NK-92 treated with Interleukin-12 subunit alpha and Interleukin-12 subunit beta, amount 100 ng/mL, for 24 hours (cell line): ENCODE measurements around the gene PSMB2.

Experiments used
- DNase-seq: peaks from one replicate; lab custom pipeline; 2025; lab: John Stamatoyannopoulos, UW

Gene PSMB2

DNA sequence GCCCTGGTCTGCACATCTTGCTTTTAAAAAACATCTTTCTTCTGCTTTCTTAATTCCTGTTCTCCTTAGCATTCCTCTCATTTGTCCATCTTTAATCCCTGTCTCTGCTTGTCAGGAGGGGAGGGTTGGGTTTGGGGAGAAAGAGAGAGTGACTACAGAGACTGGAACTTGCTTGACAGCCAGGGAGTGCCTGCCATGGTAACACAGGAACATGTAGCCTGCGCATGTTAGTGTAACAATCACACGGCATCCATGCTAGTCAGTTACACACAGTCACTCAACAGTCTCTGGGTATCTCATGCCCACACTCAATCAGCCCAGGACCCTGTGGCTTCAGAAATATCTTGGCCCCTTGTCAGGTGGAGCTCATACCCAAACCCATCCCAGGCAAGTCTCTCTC is 69.0 kb downstream of the PSMB2 start:
- DNase-seq: no peak

DNA sequence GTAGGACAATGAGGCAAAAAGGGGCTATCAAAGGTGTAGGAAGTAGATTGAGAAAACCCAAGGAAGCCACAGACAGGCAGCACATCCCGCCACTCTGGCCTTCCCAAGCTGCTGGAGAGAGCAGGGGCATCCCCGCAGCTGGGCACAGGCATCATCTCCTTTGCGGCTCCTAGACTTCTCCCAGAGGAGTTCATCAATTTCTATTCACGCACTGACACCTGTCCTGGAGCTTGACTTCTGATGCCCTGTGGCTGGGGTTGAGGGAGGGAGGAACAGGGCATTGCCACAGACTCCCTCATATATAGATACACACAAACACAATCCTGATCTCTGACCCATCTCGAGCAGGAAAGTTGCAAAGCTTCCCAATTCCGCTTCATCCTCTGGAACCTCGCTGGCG is 70.1 kb downstream of the PSMB2 start:
- no peak for DNase-seq

DNA sequence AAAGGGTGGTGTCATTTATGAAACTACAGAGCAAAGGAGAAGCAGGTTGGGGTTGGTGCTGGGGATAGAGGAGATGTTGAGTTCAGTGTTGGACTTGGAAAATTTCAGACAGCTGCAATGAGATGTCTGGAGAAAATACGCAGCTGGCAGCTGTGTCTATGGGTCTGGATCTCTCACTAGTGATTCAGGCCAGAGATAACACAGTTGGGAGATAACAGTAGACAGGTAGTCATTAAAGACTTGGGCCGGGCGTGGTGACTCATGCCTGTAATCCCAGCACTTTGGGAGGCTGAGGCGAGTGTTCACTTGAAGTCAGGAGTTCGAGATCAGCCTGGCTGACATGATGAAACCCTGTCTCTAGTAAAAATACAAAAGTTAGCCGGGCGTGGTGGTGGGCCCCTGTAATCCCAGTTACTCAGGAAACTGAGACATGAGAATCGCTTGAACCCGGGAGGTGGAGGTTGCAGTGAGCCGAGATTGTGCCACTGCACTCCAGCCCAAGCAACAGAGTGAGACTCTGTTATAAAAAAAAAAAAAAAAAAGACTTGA is 70.7 kb downstream of the PSMB2 start:
- DNase-seq: no peak

DNA sequence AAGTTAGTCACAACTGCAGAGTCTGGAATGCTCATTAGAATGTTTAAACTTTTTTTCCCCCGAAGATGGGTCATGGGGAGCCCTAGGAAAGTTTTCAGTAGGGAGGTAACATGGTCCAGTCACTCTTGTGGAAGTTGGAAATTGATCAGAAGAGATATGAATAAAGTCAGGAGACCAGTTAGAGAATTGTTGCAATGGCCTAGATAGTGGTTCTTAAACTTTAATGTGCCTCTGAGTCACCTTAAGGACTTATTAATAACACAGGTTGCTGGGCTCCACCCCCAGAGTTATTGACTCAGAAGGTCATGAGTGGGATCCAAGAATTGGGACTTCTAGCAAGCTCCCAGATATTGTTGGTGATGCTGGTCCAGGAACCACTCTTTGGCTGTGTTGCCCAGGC is 71.4 kb downstream of the PSMB2 start:
- DNase-seq: no peak

DNA sequence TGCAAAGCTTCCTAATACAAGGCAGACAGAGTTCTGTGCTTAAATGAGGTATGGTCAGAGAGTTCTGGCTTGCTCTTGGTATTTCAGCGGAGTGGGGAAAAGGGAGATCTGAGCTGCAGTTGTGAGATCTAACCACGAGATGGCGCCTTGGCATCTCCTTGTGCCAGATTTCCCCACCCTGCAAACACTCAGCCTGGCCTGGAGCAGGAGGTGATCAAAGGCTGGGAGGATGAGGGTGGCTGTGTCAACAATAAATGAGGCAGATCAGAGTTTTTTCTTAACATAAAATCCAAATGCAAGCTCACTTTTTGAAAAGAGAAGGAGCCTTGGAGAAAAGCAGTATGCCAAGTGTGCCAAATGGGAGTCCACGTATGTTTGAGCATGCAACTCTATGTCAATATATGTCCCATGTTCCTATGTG is 72.3 kb downstream of the PSMB2 start:
- DNase-seq: peak; percentile 21

DNA sequence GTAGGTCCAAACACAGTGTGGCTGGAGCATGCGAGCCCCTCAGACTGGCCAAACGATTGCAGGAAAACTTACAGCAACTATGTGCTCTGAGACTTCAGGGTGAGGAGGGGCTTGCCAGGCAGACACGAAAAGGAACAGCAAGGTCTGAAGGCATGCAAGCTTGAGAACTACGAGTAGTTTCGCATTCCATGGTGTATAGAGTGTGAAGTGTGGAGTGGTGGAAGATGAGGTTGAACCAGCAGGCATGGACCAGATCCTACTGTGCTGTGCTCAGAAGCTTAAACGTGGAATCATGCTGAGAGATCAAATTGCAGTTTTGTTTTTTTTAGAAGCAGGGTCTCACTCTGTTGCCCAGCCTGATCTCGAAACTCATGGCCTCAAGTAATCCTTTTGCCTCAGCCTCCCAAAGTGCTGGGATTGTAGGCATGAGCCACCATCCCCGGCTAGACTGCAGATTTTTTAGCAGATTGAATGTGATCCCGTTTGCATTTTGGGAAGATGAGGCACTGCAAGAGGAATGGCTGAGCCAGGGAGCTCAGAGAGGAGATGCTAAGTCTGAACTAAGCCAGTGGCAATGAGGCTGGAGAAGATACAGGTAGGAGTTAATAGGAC is 73.3 kb downstream of the PSMB2 start:
- no peak for DNase-seq

DNA sequence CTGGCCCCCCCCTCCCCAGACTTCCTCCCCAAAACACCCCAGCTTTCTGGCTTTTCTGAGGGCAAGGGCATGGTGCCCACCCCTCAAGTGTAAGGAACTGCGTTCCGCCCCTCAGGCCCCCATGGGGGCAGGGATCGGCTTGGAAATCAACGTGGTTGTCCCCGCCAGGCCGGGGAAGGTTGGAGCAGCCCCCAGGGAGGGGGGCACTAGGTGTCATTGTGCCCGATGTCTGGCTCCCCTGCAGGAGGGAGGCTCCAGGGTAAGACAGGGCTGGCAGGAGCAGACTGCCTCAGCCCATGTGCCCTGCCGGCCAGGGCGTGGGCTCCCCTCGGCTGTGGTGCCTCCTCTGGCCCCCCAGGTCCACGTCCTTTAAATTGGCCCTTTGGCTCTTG is 75.6 kb downstream of the PSMB2 start:
- DNase-seq: no peak

DNA sequence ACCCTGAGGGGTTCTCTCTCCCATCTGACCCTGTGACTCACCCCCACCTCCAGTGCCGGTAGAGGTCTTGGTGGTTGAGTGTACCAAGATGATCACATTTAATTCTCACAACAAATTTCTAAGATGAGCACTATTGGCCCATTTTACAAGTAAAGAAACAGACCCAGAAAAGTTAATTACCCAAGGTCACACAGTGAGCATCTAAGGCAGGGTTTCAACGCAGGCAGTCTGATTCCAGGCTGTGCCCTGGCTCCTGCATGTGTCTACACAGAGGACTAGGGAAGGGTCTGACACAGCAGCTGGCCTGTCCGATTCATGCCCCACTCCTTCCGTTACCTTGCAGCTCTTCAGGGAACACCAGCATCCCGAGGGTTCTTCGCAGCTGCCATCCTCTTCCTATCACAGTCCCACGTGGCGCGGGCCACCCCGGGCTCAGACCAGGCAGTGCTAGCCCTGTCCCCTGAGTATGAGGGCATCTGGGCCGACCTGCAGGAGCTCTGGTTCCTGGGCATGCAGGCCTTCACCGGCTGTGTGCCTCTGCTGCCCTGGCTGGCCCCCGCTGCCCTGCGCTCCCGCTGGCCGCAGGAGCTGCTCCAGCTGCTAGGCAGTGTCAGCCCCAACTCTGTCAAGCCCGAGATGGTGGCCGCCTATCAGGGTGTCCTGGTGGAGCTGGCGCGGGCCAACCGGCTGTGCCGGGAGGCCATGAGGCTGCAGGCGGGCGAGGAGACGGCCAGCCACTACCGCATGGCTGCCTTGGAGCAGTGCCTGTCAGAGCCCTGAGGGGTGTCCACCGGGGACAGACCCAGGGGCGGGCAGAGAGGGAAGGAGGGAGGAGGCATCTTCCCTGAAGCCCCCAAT is 76.2 kb downstream of the PSMB2 start:
- no peak for DNase-seq

DNA sequence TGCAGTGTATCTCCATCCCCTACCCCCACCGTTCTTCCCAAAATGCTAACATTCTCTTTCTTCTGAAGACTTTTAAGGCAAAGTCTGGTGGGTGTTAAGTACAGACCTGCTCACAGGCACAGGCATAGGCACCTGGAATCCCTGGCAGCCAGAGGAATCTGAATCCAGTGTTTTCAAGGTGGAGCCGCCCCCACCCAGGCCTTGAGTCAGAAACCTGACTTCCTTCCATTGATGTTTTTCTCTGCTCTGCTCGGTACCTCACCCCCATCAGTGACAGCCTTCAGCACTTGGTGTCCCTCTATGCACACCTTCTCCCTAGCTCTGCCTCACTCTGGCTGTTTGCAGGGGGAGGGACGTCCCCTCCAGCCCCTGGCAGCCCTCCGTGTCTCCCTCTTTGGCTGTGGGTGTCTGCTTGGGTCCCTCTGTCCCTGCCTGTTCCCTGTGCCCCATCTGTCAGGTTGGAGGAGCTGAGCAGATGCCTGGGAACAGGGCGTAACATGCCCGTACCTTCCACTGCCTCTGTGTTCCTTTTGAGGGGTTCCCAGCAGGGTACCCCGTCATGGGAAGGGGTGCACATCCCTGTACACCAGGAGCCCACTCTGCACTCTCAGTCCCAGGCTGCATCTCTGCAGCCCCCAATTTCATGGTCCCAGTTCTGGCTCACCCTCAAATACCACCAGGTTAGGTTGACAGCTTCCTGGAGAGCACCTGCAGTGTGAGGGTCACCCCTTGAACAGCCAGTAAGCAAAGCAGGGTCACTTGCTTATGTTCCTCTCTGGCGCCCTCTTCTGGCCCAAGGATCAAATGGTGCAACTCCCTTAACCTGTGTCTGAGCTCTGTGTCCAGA is 77.1 kb downstream of the PSMB2 start:
- DNase-seq: peak; percentile 68

DNA sequence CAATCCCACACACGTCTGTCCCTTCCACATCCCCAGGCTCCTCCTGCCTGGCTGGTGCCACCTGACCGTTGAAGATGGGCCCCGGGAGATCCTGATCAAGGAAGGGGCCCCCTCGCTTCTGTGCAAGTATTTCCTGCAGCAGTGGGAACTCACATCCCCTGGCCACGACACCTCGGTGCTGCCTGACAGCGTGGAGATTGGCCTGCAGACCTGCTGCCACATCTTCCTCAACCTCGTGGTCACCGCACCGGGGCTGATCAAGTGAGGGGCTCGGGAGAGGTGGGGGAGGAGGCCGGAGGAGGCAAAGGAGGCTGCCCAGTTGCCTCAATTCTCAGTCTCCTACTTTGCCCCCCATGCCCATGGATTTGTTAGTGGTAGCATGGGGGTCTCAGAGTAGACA is 78.2 kb downstream of the PSMB2 start:
- DNase-seq: no peak

DNA sequence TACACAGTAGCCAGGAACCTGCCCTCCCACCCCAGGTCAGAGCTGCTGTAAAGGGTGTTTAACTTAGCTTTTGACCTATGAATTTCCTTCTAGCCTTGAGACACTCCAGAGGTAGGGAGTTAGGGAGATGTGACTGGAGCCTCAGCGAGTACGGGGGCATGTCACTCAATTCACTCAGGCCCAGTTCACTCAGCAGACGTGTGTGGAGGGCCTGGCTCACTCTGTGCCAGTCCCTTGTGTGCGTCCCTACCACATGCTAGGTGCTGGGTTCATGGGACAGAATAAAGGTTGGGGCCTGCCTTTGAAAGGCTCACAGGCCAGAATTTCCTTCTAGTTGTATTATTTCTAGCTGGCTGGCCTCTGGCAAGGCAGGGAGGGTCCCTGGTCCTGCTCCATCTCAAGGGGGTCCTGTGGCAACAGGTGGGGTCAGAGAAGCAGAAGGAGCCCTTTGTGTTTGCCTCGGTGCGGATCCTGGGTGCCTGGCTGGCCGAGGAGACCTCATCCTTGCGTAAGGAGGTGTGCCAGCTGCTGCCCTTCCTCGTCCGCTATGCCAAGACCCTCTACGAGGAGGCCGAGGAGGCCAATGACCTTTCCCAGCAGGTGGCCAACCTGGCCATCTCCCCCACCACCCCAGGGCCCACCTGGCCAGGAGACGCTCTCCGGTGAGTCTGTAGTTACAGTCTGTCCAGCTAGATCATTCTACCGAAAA is 79.2 kb downstream of the PSMB2 start:
- no peak for DNase-seq

DNA sequence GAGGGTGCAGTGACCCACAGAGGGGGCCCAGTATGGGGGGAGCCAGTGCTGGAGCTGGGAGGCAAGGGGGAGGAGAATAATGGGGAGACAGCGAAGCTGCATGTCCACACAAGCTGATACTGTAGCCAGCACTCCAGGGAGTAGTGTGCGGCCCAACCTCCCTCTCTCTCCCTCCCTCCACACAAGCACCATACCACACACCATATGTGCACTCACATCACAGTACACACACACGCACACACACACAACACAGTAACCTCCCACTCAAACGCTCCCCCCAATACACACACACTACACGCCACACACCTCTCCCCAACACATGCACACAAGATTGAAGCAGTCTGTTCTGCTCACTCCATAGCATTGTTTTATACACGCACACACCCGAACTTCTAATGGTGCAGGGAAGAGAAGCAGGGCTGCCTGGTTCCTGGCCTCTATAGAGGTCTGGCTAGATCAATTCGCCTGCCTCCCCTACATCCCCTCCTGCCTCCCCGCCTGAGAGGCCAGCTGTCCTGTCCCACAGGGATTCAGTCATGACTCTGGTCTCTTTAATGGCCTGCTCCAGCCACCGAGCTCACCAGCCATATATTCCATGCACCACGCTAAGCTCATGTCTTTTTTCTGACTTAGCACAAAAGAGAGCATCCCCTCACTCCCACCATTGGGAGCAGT is 79.9 kb downstream of the PSMB2 start:
- DNase-seq: no peak

DNA sequence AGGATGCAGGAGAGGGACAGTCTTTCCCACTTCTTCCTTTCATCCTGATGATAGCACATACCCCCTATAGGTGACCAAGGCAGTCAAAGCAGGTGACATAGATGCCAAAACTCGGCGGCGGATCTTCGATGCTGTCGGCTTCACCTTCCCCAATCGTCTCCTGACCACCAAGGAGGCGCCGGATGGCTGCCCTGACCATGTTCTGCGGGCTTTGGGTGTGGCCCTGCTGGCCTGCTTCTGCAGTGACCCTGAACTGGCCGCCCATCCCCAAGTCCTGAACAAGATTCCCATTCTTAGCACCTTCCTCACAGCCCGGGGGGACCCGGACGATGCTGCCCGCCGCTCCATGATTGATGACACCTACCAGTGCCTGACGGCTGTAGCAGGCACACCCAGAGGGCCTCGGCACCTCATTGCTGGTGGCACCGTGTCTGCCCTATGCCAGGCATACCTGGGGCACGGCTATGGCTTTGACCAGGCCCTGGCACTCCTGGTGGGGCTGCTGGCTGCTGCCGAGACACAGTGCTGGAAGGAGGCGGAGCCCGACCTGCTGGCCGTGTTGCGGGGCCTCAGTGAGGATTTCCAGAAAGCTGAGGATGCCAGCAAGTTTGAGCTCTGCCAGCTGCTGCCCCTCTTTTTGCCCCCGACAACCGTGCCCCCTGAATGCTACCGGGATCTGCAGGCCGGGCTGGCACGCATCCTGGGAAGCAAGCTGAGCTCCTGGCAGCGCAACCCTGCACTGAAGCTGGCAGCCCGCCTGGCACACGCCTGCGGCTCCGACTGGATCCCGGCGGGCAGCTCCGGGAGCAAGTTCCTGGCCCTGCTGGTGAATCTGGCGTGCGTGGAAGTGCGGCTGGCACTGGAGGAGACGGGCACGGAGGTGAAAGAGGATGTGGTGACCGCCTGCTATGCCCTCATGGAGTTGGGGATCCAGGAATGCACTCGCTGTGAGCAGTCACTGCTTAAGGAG is 80.8 kb downstream of the PSMB2 start:
- DNase-seq: no peak

DNA sequence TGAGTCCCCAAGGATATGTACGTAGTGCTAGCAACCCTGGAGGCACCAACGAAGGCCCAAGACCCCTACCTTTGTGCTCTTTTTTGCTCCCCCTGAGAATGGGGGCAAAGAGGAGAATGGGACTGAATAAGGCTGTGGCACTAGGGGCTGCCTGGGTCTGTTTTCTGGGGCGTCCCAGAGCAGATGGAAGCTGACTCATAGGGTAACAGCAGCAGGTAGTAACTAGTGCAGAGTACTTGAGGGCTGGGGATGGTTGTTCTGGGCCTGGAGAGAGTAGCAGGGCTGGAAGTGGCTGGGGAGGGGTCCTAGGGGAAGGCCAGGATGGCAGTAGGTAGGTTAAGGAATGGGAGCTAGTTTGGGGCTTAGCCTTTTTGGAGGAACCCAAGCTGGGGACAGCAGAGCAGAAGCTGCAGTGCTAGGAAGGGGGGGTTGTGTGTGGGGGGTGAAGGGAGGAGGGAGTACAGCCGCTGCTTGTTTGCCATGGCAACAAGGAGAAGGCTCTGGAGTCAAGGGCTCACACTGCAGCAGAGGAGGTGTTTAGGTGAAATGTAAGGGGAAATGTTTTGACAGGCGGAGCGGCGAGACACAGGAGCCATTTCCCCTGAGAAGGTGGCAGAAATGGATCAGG is 81.9 kb downstream of the PSMB2 start:
- DNase-seq: no peak

DNA sequence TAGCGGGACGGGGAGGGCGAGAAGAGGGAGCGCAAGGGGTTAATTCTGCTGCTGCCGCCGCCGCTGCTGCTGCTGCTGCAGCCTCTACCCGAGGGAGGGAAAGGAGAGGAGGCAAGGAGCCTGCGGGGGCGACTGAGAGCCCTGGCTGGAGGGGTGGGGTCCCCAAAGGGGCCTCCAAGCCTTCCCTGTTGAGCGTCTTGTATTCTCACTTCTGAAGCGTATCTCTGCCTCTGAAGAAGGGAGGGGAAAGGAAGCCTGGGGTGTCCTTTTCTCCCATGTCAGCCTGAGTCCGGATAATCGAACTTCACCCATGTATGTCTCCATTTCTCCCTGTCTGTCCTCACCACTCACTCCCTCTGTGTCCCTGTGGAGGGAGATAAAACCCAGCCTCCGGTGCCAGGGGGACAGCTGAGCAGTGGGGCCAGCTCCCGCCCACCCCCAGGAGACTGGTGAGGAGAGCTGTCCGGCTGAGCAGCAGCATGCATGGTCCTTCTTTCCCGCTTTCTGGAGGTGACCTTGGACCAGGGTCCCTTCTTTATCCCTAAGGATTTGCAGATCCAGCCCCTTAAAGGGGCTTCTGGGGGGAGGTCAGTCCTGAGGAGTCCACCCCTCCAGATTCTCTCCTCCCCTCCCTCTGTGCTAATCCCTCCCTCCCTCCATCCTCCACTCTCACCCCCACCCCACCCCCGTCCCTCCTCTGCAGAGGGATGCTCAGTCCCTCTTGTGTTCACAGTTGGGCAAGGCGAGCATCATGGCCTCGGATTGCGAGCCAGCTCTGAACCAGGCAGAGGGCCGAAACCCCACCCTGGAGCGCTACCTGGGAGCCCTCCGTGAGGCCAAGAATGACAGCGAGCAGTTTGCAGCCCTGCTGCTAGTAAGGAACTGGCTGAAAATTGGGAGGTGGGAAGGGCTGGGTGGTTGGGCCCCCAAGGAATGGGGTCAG is 82.7 kb downstream of the PSMB2 start:
- DNase-seq: no peak

DNA sequence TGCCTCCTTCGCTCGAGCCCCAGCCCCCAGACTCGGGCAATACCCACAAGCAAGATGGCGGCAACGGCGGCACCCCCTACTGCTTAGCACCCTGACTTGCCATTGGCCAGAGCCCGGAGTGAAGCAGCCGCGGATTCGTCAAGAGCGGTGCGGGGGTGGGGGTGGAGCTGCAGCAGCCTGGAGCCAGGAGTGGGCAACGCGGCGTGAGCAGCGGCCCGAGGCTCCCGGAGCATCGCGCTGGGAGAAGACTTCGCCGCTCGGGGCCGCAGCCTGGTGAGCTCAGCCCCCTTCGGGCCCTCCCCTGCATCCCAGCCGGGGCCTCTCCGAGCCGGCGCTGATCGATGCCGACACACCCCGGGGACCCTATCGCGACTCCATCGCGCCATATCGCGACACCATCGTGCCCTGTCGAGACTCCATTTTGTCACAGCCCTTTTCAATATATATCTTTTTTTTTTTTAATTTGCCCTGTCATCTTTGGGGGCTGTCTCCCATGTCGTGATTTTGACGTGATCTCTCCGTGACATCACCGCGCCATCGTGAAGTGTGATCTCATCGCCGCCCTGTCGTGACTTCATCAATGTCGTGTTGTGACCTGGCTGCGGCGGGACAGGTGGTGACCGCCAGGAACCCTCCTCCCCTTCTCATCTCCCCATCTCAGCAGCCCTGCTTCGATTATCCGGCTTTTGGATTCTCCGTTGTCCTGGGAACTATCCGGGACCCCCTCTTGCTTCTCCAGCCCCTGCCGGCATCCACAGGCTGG is 83.5 kb downstream of the PSMB2 start, which contains the start of gene NCDN:
Gene NCDN, plus strand, starts transcription at position 189 of the 763 bp plus-strand sequence. Its CDS starts 392 bp downstream, at position 581.
- peak; percentile 96 for DNase-seq

DNA sequence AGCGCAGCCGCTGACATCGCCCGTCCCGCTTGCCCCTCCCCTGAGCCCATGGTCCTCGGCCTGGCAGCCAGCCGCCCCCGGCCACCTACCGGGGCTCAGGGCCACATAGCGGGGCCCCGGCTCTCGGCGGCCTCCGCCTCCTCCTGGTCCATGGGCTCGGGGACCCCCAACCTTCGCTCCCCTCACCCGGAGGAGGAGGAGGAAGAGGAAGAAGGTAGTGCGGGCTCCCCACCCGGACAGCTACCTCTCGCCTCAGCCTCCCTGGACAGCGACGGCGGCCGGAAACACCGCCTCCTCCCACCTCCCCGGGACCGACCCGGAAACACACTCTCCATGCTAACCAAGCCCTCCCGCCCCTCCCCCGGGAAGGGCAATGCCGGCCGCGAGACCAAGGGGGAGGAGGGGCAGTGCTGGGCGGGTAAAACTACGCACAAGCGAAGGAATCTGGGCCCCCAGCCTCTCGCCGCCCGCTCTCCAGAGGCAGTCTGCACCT is 84.2 kb downstream of the PSMB2 start, which contains the start of gene KIAA0319L:
Gene KIAA0319L, minus strand, starts transcription at position 286 of the 493 bp plus-strand sequence. CDS start 2,912 bp downstream, outside the sequence.
- DNase-seq: peak; percentile 91
